Uterus (tissue), 2 donors: Measurements from ENCODE around the gene CHST11.

Experiments used
- POLR2A ChIP-seq, 2 donors: fragments of 450-650 bp; IDR thresholded peaks; one replicate each; pipeline ENCODE4 v1.6.1; 2016; ENCODE audit warnings: antibody characterized with exemption in 2 of 2, mild to moderate bottlenecking in 1 of 2, moderate library complexity in 1 of 2
- TF ChIP-seq, protein P1 (sequence below), 4 experiments: fragments of 200-600 bp in 2 of 4; fragments of 450-650 bp in 2 of 4; sonication (generic) in 2 of 4; IDR thresholded peaks; one replicate each; pipeline ENCODE4 v1.5.1; 2016 to 2019; ENCODE audit warnings: antibody characterized with exemption in 4 of 4, mild to moderate bottlenecking in 2 of 4, moderate library complexity in 1 of 4

DNA sequence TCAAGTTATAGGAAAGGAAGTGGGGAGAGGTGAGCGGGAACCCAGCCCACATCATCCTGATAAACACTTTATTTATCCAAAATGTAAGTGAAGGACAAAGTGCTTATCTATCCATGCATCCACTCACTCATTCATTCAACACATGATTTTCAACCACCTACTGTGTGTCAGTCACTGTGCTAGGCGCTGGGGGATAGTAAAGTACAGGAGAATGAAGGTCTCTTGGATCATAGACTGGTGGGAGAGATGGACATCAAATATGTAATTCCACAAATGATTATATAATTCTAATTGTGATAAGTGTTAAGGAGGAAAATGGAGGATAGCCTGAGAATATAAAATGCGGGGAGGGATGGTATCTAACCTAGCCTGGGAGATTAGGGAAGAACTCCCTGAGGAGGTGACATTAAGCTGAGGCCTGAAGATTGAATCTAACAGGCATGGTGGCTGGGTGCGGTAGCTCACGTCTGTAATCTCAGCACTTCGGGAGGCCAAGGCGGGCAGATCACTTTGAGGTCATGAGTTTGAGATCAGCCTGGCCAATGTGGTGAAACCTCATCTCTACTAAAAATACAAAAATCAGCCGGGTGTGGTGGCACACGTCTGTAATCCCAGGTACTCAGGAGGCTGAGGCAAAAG, 41.3 kb upstream of the CHST11 start:
- TF ChIP-seq, protein P1, sequence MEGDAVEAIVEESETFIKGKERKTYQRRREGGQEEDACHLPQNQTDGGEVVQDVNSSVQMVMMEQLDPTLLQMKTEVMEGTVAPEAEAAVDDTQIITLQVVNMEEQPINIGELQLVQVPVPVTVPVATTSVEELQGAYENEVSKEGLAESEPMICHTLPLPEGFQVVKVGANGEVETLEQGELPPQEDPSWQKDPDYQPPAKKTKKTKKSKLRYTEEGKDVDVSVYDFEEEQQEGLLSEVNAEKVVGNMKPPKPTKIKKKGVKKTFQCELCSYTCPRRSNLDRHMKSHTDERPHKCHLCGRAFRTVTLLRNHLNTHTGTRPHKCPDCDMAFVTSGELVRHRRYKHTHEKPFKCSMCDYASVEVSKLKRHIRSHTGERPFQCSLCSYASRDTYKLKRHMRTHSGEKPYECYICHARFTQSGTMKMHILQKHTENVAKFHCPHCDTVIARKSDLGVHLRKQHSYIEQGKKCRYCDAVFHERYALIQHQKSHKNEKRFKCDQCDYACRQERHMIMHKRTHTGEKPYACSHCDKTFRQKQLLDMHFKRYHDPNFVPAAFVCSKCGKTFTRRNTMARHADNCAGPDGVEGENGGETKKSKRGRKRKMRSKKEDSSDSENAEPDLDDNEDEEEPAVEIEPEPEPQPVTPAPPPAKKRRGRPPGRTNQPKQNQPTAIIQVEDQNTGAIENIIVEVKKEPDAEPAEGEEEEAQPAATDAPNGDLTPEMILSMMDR (IDR thresholded peaks at IDR 0.05): no peak
- TF ChIP-seq POLR2A (IDR thresholded peaks at IDR 0.05): no peak
